K562 (cell line): ENCODE data around the gene OAT. TPM values are rescaled to one million over a fixed set of nuclear protein-coding genes. Genes with fewer than 3 reads are reported as not detected.

Source experiments
- ATAC-seq: fragments of 200-7000 bp; cut with Tn5 transposase; 3 replicates; pipeline ENCODE4 v1.9.1; 2020; ENCODE audit warnings: moderate library complexity
- BruUV-seq: library from RNA; stranded (reverse); fragments of 400-500 nt; replicated peaks from 2 replicates; lab custom pipeline; 2021; lab: Mats Ljungman, UMichigan
- CTCF ChIA-PET: fragments of 300-600 bp; formaldehyde crosslinking; extraction: SDS; loops from one replicate; lab custom pipeline; 2021; ENCODE audit warnings: low intra/inter-chr PET ratio; lab: Yijun Ruan, JAX
- POLR2A ChIA-PET: fragments of 300-600, 350-650 bp; sonication (Branson Sonifier 250); formaldehyde crosslinking; extraction: SDS; loops from one replicate; lab custom pipeline; 2021; ENCODE audit warnings: antibody characterized with exemption, inconsistent platforms; lab: Yijun Ruan, JAX
- DNase-seq, 4 experiments: peaks; one replicate each; pipeline versions ENCODE4 v3.0.0 to v3.0.0-alpha.2; 2011 to 2018; ENCODE audit warnings: low spot score in 3 of 4, mixed read lengths in 3 of 4; ENCODE audit errors: extremely low read depth in 1 of 4
- FAIRE-seq: peaks from 2 replicates; lab custom pipeline; 2011; peaks lifted over from hg19 to GRCh38; lab: Jason Lieb, UNC
- H2AFZ ChIP-seq: 2 replicates; pipeline ENCODE4 v1.6.0; 2011; ENCODE audit warnings: low read depth, low read length, control low read depth, inconsistent platforms
- H3K27ac ChIP-seq: fragments of 200-600 bp; 3 replicates; pipeline ENCODE4 v1.8.0; 2011; ENCODE audit warnings: low read depth, mild to moderate bottlenecking, control low read depth, inconsistent platforms, low read length, moderate library complexity, mixed read lengths; ENCODE audit errors: extremely low read depth
- H3K27me3 ChIP-seq, 2 experiments: fragments of 300-600 bp in 1 of 2; 2 replicates in 1 of 2; 3 replicates in 1 of 2; pipeline versions ENCODE4 v1.6.0 to v1.8.0; 2011; ENCODE audit warnings: inconsistent platforms in 2 of 2, low read length in 2 of 2, mild to moderate bottlenecking in 1 of 2, mixed read lengths in 1 of 2, moderate library complexity in 1 of 2; ENCODE audit not compliant: control insufficient read depth in 2 of 2, insufficient read depth in 2 of 2
- H3K36me3 ChIP-seq: fragments of 300-600 bp; 3 replicates; pipeline ENCODE4 v1.8.0; 2011; ENCODE audit warnings: mild to moderate bottlenecking, low read length, inconsistent platforms; ENCODE audit not compliant: control insufficient read depth, insufficient read depth
- H3K4me1 ChIP-seq, 2 experiments: fragments of 200-600 bp in 1 of 2; replicated peaks in 1 of 2; 2 replicates in 1 of 2; 3 replicates in 1 of 2; pipeline versions ENCODE4 v1.5.1 to v1.8.0; 2011; ENCODE audit warnings: inconsistent platforms in 2 of 2, low read length in 2 of 2, mild to moderate bottlenecking in 1 of 2, mixed read lengths in 1 of 2, moderate library complexity in 1 of 2; ENCODE audit not compliant: control insufficient read depth in 2 of 2, insufficient read depth in 2 of 2
- H3K4me2 ChIP-seq: 2 replicates; pipeline ENCODE4 v1.6.1; 2011; ENCODE audit warnings: low read length, control low read depth, inconsistent platforms, mixed read lengths; ENCODE audit not compliant: insufficient read depth
- H3K4me3 ChIP-seq: fragments of 200-600 bp; sonication (generic), shearing (Covaris generic); 2 replicates; pipeline ENCODE4 v1.5.1; 2016; ENCODE audit warnings: control low read depth, inconsistent platforms
- H3K79me2 ChIP-seq: fragments of 200-600 bp; 3 replicates; pipeline ENCODE4 v1.8.0; 2011; ENCODE audit warnings: low read length, inconsistent platforms; ENCODE audit not compliant: control insufficient read depth, insufficient read depth
- H3K9ac ChIP-seq, 2 experiments: 2 replicates each; pipeline versions ENCODE4 v1.6.0 to v1.6.1; 2011; ENCODE audit warnings: low read depth in 2 of 2, low read length in 2 of 2, control low read depth in 1 of 2, inconsistent platforms in 1 of 2, mild to moderate bottlenecking in 1 of 2, mixed read lengths in 1 of 2; ENCODE audit not compliant: insufficient read depth in 1 of 2
- H3K9me1 ChIP-seq: one replicate; pipeline ENCODE4 v1.6.0; 2011; ENCODE audit warnings: inconsistent platforms, mild to moderate bottlenecking, low read length, moderate library complexity; ENCODE audit not compliant: control insufficient read depth, insufficient read depth
- H3K9me3 ChIP-seq: replicated peaks from 2 replicates; pipeline ENCODE4 v1.5.1; 2011; ENCODE audit warnings: low read depth, low read length, inconsistent platforms; ENCODE audit not compliant: control insufficient read depth, insufficient read depth
- H4K20me1 ChIP-seq: replicated peaks from 2 replicates; pipeline ENCODE4 v1.6.1; 2011; ENCODE audit warnings: low read length, inconsistent platforms, mixed read lengths; ENCODE audit not compliant: control insufficient read depth, insufficient read depth
- BACH1 ChIP-seq: fragments of 200-800 bp; sonication (Bioruptor generic); IDR thresholded peaks from 2 replicates; pipeline ENCODE4 v1.6.1; 2016; ENCODE audit warnings: missing genetic modification characterization, missing compliant biosample characterization
- BCL6 ChIP-seq: fragments of 250-450 bp; sonication (Bioruptor Pico); IDR thresholded peaks from 2 replicates; pipeline ENCODE4 v1.4.0; 2020
- BCOR ChIP-seq: fragments of 450-650 bp; IDR thresholded peaks from 2 replicates; pipeline ENCODE4 v1.6.1; 2016
- GATAD2B ChIP-seq: fragments of 450-650 bp; IDR thresholded peaks from 2 replicates; pipeline ENCODE4 v1.6.1; 2017; ENCODE audit warnings: mild to moderate bottlenecking, borderline replicate concordance
- HCFC1 ChIP-seq: IDR thresholded peaks from 2 replicates; pipeline ENCODE4 v1.6.1; 2012; ENCODE audit warnings: low read depth, low read length, improper control_type of control experiment
- KDM1A ChIP-seq, 2 experiments: fragments of 450-650 bp; IDR thresholded peaks; 2 replicates each; pipeline ENCODE4 v1.6.1; 2016; ENCODE audit warnings: mild to moderate bottlenecking in 2 of 2
- MAFK ChIP-seq: IDR thresholded peaks from 2 replicates; pipeline ENCODE4 v1.6.1; 2011; ENCODE audit warnings: low read length, improper control_type of control experiment
- MAZ ChIP-seq, 2 experiments: fragments of 450-650 bp in 1 of 2; sonication (generic) in 1 of 2; formaldehyde crosslinking; IDR thresholded peaks in 1 of 2; conservative IDR thresholded peaks in 1 of 2; 2 replicates each; pipeline versions ENCODE4 v1.4.0 to v1.5.0; 2020; ENCODE audit warnings: mild to moderate bottlenecking in 1 of 2, missing genetic modification reagents in 1 of 2
- POLR2H ChIP-seq: IDR thresholded peaks from 2 replicates; pipeline ENCODE4 v1.6.1; 2016; ENCODE audit warnings: missing genetic modification characterization, low read depth, mild to moderate bottlenecking, control low read depth, missing compliant biosample characterization, moderate library complexity
- ZNF124 ChIP-seq: sonication (generic); formaldehyde crosslinking; IDR thresholded peaks from 2 replicates; pipeline ENCODE4 v1.8.1; 2022; ENCODE audit warnings: missing genetic modification reagents
- ZNF263 ChIP-seq: sonication (generic); formaldehyde crosslinking; IDR thresholded peaks from 2 replicates; pipeline ENCODE4 v1.8.0; 2022; ENCODE audit warnings: mild to moderate bottlenecking, missing genetic modification reagents, borderline replicate concordance
- WGBS: fragments of 100-300 bp; shearing (Covaris generic); methylation state at CpG from one replicate; pipeline ENCODE4 v1.1.6; 2016; ENCODE audit warnings: low coverage, mixed read lengths; ENCODE audit not compliant: insufficient coverage; ENCODE audit errors: missing lambda C conversion rate; 5-methylcytosine and 5-hydroxymethylcytosine counted together
- in situ Hi-C: fragments of 300-500 bp; cut with MboI; formaldehyde crosslinking; loops from 4 replicates; pipeline ENCODE4 v1.15.0; 2018; ENCODE audit warnings: inconsistent platforms, mixed read lengths
- intact Hi-C: fragments of 100-400 bp; cut with micrococcal nuclease; formaldehyde crosslinking; loops from 2 replicates; pipeline ENCODE4 v1.14.2; 2022
- polyA plus RNA-seq, 8 experiments: library from polyadenylated mRNA; depleted of rRNA in 4 of 8; stranded (reverse) in 5 of 8; unstranded in 3 of 8; fragments of >200 nt; fragmentation: Nextera tagmentation in 2 of 8; fragmentation: Illumina TruSeq in 1 of 8; extraction: Ambion mirVana in 2 of 8; extraction: Trizol in 1 of 8; gene quantifications; 2 replicates each; pipeline versions ENCODE4 v1.2.1 to v1.2.3, GENCODE V29; 2011 to 2014; ENCODE audit warnings: inconsistent platforms in 1 of 8, missing spikeins in 1 of 8
- total RNA-seq, 7 experiments: library from RNA; depleted of rRNA in 6 of 7; stranded (reverse); fragments of >200 nt in 6 of 7; fragmentation: Illumina TruSeq in 2 of 7; extraction: Trizol in 2 of 7; gene quantifications; 2 replicates each; pipeline versions ENCODE4 v1.2.1 to v1.2.3, GENCODE V29; 2011 to 2021; ENCODE audit warnings: low replicate concordance in 1 of 7
- TF ChIP-seq, protein P1 (sequence below): fragments of 450-650 bp; formaldehyde crosslinking; IDR thresholded peaks from 2 replicates; pipeline ENCODE4 v1.4.0; 2020; ENCODE audit warnings: mild to moderate bottlenecking, moderate library complexity
- TF ChIP-seq, protein P2 (sequence below): fragments of 450-650 bp; conservative IDR thresholded peaks from 2 replicates; pipeline ENCODE4 v1.6.1; 2016; ENCODE audit warnings: missing genetic modification characterization, low read depth, mild to moderate bottlenecking, control low read depth, missing compliant biosample characterization

OAT gene
- total and polyA plus RNA-seq, 9 of the 15 experiments (the other 6 are each of a cell fraction or from before 2014, with no cell fraction given), result 100 to 312 (median 163) TPM

DNA sequence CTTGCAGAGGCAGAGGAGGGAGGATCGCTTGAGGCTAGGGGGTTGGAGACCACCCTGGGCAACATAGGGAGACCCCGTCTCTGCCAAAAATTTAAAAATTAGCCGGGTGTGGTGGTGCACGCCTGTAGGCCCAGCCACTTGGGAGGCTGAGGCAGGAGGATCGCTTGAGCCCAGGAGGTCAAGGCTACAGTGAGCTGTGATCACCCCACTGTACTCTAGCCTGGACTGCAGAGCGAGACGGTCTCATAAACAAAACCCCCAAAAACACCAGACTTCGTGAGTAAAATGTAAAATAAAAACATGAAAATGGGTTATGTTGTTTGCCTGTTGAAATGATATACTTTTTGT is 43.6 kb upstream of the OAT start:
- Histone ChIP-seq H3K9ac (peak overlapping the region; percentile 51 to 91; a peak in 3 of 4 replicates), H3K79me2 (peaks cover 16% of the 10 kb centered on the region), H3K9me3 (no peaks in the 10 kb centered on the region), H3K4me2 (peak overlapping the region; percentile 90), H3K4me1 (peaks cover 24 to 29% of the 10 kb centered on the region in 2 experiments), H3K36me3 (no peaks in the 10 kb centered on the region), H3K27ac (no peak overlapping the region), H3K27me3 (no peaks in the 10 kb centered on the region), H3K4me3 (peak overlapping the region; percentile 76), H3K9me1 (no peaks in the 10 kb centered on the region), H2AFZ (peak overlapping the region; percentile 99), H4K20me1 (no peaks in the 10 kb centered on the region)
- BruUV-seq, result TSS peak; percentile 50
- ATAC-seq (no peak), FAIRE-seq (no peak), DNase-seq (no peak)
- in situ Hi-C loops, result no loop called here
- TF ChIP-seq, protein P1, sequence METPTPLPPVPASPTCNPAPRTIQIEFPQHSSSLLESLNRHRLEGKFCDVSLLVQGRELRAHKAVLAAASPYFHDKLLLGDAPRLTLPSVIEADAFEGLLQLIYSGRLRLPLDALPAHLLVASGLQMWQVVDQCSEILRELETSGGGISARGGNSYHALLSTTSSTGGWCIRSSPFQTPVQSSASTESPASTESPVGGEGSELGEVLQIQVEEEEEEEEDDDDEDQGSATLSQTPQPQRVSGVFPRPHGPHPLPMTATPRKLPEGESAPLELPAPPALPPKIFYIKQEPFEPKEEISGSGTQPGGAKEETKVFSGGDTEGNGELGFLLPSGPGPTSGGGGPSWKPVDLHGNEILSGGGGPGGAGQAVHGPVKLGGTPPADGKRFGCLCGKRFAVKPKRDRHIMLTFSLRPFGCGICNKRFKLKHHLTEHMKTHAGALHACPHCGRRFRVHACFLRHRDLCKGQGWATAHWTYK (CRISPR knock-in tag), result no peak
- no peak for TF ChIP-seq GATAD2B
- TF ChIP-seq BCL6 (CRISPR knock-in tag), result no peak
- no peak for TF ChIP-seq MAZ (CRISPR knock-in tag; conservative IDR thresholded peaks at IDR 0.05 in 1 of 2, IDR thresholded peaks at IDR 0.05 in 1 of 2)
- TF ChIP-seq ZNF124, result no peak
- no peak for TF ChIP-seq BACH1 (tag)
- no peak for TF ChIP-seq HCFC1
- TF ChIP-seq MAFK, result no peak
- no peak for TF ChIP-seq POLR2H
- TF ChIP-seq ZNF263, result no peak
- TF ChIP-seq, protein P2, sequence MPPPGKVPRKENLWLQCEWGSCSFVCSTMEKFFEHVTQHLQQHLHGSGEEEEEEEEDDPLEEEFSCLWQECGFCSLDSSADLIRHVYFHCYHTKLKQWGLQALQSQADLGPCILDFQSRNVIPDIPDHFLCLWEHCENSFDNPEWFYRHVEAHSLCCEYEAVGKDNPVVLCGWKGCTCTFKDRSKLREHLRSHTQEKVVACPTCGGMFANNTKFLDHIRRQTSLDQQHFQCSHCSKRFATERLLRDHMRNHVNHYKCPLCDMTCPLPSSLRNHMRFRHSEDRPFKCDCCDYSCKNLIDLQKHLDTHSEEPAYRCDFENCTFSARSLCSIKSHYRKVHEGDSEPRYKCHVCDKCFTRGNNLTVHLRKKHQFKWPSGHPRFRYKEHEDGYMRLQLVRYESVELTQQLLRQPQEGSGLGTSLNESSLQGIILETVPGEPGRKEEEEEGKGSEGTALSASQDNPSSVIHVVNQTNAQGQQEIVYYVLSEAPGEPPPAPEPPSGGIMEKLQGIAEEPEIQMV (tag), result no peak
- TF ChIP-seq KDM1A (IDR thresholded peaks at IDR 0.05), result peak; percentile 20 to 39; a peak in 1 of 4 replicates
- peak; percentile 53; the same call in 1 of the 2 replicates for TF ChIP-seq BCOR
- ChIA-PET POLR2A (interaction anchor here (0.6 to 1.8 kb wide), 2 partner anchors 24 to 329 kb away, joined by 3 to 5 read pairs; no protein-coding TSS in a partner anchor), CTCF (no interaction called here)
- intact Hi-C loops, result no loop called here
- 72% methylated on average over 7 of the region's 8 CpGs for WGBS
